ENCODE data around the gene TBC1D23. TPM values are rescaled to one million over a fixed set of nuclear protein-coding genes. Genes with fewer than 3 reads are reported as not detected.

Gene TBC1D23
- total and polyA plus RNA-seq, 9 of the 15 experiments (the other 6 are each of a cell fraction or from before 2014, with no cell fraction given): 23.4 to 85.8 (median 43.7) TPM

DNA sequence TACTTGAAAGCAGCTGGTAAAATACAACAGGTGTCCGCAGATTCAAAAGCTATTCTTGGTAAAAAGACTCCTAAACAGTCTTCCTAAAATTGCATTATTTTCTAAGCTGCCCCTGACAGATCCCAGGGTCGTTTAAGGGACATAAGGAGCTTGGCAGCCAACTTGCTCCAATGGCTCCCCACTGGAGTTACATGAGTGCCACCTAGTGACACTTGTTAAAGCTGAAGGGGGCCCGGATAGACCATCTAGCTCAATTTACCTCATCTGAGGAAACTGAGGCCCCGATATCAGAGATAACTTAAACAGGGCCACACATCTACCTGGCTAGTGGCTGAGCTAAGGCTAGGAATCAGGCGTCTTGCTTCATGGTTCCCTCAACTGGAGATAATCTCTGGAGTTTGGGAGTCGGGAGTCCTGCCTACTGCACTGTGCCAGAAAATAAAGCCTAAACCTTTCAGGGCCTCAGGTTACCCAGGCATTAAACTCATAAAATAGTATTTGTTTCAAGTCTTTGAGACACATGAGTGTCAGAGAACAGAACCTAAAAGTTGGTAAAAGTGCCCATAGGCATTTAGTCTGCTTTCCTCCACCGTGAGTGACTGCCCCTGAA lies 6.5 kb upstream of the TBC1D23 start (continued):
- peak; percentile 33; the same call in 1 of the 2 replicates for TF ChIP-seq CC2D1A (IDR thresholded peaks at IDR 0.05)
- TF ChIP-seq HDAC3 (IDR thresholded peaks at IDR 0.05; ENCODE audit: borderline replicate concordance, partially characterized antibody): no peak
- TF ChIP-seq SFPQ (IDR thresholded peaks at IDR 0.05; ENCODE audit: low read depth, low read length): no peak
- no peak for TF ChIP-seq ZNF121 (CRISPR knock-in tag; conservative IDR thresholded peaks at IDR 0.05)
- no peak for TF ChIP-seq SMARCC2 (IDR thresholded peaks at IDR 0.05; ENCODE audit: low read depth)
- TF ChIP-seq SMC3 (conservative IDR thresholded peaks at IDR 0.05; ENCODE audit: insufficient read depth, low read depth, low read length): peak; percentile 68
- TF ChIP-seq ARNT (IDR thresholded peaks at IDR 0.05): no peak
- TF ChIP-seq PHF8 (IDR thresholded peaks at IDR 0.05; ENCODE audit: borderline replicate concordance, low read length): no peak

DNA sequence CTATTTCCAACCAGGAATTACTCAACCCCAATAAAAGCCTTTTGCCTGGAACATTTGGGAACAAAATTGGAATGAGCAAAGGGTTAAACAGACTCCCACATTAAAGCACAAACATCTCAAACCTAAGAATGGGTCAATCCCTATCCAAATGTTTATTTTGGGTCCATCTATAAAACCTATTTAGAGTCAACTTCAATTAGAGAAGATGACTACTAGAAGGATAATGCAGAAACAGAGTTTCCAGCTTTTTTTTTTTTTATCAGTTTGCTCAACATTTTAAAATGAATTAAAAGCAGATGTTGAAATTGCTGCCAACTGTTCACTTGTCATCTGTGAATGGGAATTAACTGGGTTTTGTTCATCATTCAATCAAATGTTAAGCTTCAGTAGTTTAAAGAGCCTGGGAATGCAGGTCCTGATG lies 4.1 kb upstream of the TBC1D23 start:
- ATAC-seq: no peak
- Histone ChIP-seq H3K9me3 (replicated peaks; ENCODE audit: control insufficient read depth, insufficient read depth, low read depth, low read length) (no peaks in the 10 kb centered on the region), H2AFZ (ENCODE audit: low read depth, low read length) (no peak overlapping the region), H4K20me1 (replicated peaks; ENCODE audit: control insufficient read depth, insufficient read depth, low read length) (0 out of 2 replicates have a peak, but pooled peaks cover 4% of the 10 kb centered on the region), H3K4me3 (no peak overlapping the region), H3K4me1 (replicated peaks in 1 of 2; ENCODE audit: control insufficient read depth in 2 of 2, insufficient read depth in 2 of 2, low read length in 2 of 2) (peaks cover 6 to 9% of the 10 kb centered on the region in 2 experiments; a peak in 4 of 5 replicates), H3K4me2 (ENCODE audit: insufficient read depth, low read length) (no peak overlapping the region), H3K36me3 (ENCODE audit: control insufficient read depth, insufficient read depth, low read length) (no peaks in the 10 kb centered on the region), H3K9me1 (ENCODE audit: control insufficient read depth, insufficient read depth, low read length) (no peaks in the 10 kb centered on the region), H3K79me2 (ENCODE audit: control insufficient read depth, insufficient read depth, low read length) (peaks cover 10% of the 10 kb centered on the region), H3K27me3 (ENCODE audit: control insufficient read depth in 2 of 2, insufficient read depth in 2 of 2, low read length in 2 of 2) (no peaks in the 10 kb centered on the region), H3K9ac (ENCODE audit: insufficient read depth in 1 of 2, low read depth in 2 of 2, low read length in 2 of 2) (no peak overlapping the region), H3K27ac (ENCODE audit: extremely low read depth, low read depth, low read length) (no peak overlapping the region)
- no peak for FAIRE-seq
- ChIA-PET POLR2A (interaction anchor here (0.6 kb wide), 1 partner anchor 11 kb away, joined by 3 read pairs; no protein-coding TSS in a partner anchor), CTCF (ENCODE audit: low intra/inter-chr PET ratio) (no interaction called here)
- intact Hi-C loops (cut with micrococcal nuclease) (no loop called here), in situ Hi-C loops (cut with MboI) (loop anchor here (10.0 kb wide), 1 partner anchor 182 kb away; no protein-coding TSS in a partner anchor)
- no peak for DNase-seq (ENCODE audit: extremely low read depth in 1 of 4, low spot score in 3 of 4)
- TF ChIP-seq BHLHE40 (IDR thresholded peaks at IDR 0.05; ENCODE audit: low read length) (no peak), TRIM24 (IDR thresholded peaks at IDR 0.05) (no peak)
- BruUV-seq (replicated peaks): no TSS peak

Measured in K562 (cell line).